ENCODE measurements around the gene FOXO6. TPM values are rescaled to one million over a fixed set of nuclear protein-coding genes. Genes with fewer than 3 reads are reported as not detected.

The FOXO6 gene
- total and polyA plus RNA-seq, 12 donors, result 0.22 to 7.0 (median 1.2) TPM; not detected in 1

GRCh38 chr1:41428738-41429640 is 67.8 kb downstream of the FOXO6 start:
- no peak for TF ChIP-seq POLR2A (IDR thresholded peaks at IDR 0.05)
- TF ChIP-seq, protein P1, sequence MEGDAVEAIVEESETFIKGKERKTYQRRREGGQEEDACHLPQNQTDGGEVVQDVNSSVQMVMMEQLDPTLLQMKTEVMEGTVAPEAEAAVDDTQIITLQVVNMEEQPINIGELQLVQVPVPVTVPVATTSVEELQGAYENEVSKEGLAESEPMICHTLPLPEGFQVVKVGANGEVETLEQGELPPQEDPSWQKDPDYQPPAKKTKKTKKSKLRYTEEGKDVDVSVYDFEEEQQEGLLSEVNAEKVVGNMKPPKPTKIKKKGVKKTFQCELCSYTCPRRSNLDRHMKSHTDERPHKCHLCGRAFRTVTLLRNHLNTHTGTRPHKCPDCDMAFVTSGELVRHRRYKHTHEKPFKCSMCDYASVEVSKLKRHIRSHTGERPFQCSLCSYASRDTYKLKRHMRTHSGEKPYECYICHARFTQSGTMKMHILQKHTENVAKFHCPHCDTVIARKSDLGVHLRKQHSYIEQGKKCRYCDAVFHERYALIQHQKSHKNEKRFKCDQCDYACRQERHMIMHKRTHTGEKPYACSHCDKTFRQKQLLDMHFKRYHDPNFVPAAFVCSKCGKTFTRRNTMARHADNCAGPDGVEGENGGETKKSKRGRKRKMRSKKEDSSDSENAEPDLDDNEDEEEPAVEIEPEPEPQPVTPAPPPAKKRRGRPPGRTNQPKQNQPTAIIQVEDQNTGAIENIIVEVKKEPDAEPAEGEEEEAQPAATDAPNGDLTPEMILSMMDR (IDR thresholded peaks at IDR 0.05), result no peak
- no peak overlapping the region for H3K27ac ChIP-seq
- no peak overlapping the region for H3K4me3 ChIP-seq
- 82 to 86% (median 84%) methylated on average over 16 of the region's 16 CpGs for WGBS, 4 donors
- DNase-seq, result no peak
- H3K9me3 ChIP-seq (replicated peaks in 1 of 3), result no peaks in the 10 kb centered on the region
- H3K4me1 ChIP-seq (replicated peaks in 1 of 2), result peaks cover 10 to 23% of the 10 kb centered on the region in 2 donors
- H3K27me3 ChIP-seq, result no peaks in the 10 kb centered on the region
- H3K36me3 ChIP-seq (replicated peaks in 1 of 2), result no peaks in the 10 kb centered on the region
- intact Hi-C loops (cut with DNase I), result no loop called here

DNA sequence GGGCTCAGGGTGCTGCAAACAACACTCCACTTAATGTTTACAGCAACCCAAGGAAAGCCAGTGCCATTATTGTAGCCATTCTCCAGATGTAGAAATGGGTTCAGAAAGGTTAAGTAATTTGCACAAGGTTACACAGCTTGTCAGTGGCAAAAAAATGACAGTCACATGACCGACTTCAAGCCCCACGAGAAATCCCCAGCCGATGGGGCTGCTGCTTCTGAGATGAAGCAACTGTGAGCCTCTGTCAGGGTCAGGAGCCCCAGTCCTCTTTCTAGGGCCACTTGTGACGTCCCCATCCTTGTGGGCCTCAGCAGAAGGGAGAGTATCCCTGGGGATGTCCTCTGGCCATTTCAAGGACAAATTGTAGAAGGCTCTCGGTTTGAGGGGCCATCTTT is 68.4 kb downstream of the FOXO6 start:
- H3K36me3 ChIP-seq (replicated peaks in 1 of 2), result no peaks in the 10 kb centered on the region
- H3K4me3 ChIP-seq, result no peak overlapping the region
- DNase-seq, result no peak
- H3K9me3 ChIP-seq (replicated peaks in 1 of 3), result no peaks in the 10 kb centered on the region
- WGBS, 4 donors, result 64 to 73% (median 68%) methylated on average over 3 to 5 of the region's 5 CpGs
- TF ChIP-seq POLR2A (IDR thresholded peaks at IDR 0.05), result no peak
- TF ChIP-seq, protein P1 (IDR thresholded peaks at IDR 0.05), result no peak
- H3K4me1 ChIP-seq (replicated peaks in 1 of 2), result peaks cover 10 to 23% of the 10 kb centered on the region in 2 donors
- intact Hi-C loops (cut with DNase I), result loop anchor here in 1 of 2 donors (5.0 kb wide), 1 partner anchor 152 kb away; no protein-coding TSS in a partner anchor
- no peaks in the 10 kb centered on the region for H3K27me3 ChIP-seq
- H3K27ac ChIP-seq, result no peak overlapping the region

- no peak for DNase-seq
- TF ChIP-seq, protein P1 (IDR thresholded peaks at IDR 0.05), result no peak
- no peak for TF ChIP-seq POLR2A (IDR thresholded peaks at IDR 0.05)
Measured at GRCh38 chr1:41430069-41430468, 68.8 kb downstream of the FOXO6 start.

GRCh38 chr1:41430582-41430981 is 69.3 kb downstream of the FOXO6 start:
- H3K27me3 ChIP-seq, result no peaks in the 10 kb centered on the region
- no peak for DNase-seq
- intact Hi-C loops (cut with DNase I), result loop anchor here in 1 of 2 donors (5.0 kb wide), 1 partner anchor 153 kb away; no protein-coding TSS in a partner anchor
- no peaks in the 10 kb centered on the region for H3K36me3 ChIP-seq (replicated peaks in 1 of 2)
- H3K9me3 ChIP-seq (replicated peaks in 1 of 3), result no peaks in the 10 kb centered on the region
- no peak overlapping the region for H3K4me3 ChIP-seq
- H3K27ac ChIP-seq, result no peak overlapping the region
- no peak for TF ChIP-seq POLR2A (IDR thresholded peaks at IDR 0.05)
- TF ChIP-seq, protein P1 (IDR thresholded peaks at IDR 0.05), result no peak
- WGBS, 4 donors, result 84 to 93% (median 91%) methylated on average over 4 of the region's 4 CpGs
- H3K4me1 ChIP-seq (replicated peaks in 1 of 2), result peaks cover 10 to 23% of the 10 kb centered on the region in 2 donors

More at GRCh38 chr1:41430069-41430468, 68.8 kb downstream of the FOXO6 start:
- no peak overlapping the region for H3K27ac ChIP-seq
- intact Hi-C loops (cut with DNase I), result loop anchor here in 1 of 2 donors (5.0 kb wide), 1 partner anchor 153 kb away; no protein-coding TSS in a partner anchor
- H3K4me3 ChIP-seq, result no peak overlapping the region
- H3K27me3 ChIP-seq, result no peaks in the 10 kb centered on the region
- no peaks in the 10 kb centered on the region for H3K36me3 ChIP-seq (replicated peaks in 1 of 2)
- WGBS, 4 donors, result 84 to 93% (median 89%) methylated on average over 4 of the region's 4 CpGs
- no peaks in the 10 kb centered on the region for H3K9me3 ChIP-seq (replicated peaks in 1 of 3)
- peaks cover 10 to 23% of the 10 kb centered on the region in 2 donors for H3K4me1 ChIP-seq (replicated peaks in 1 of 2)
